ENCODE results near the gene AFF2.

- no peak for TF ChIP-seq YY1 (IDR thresholded peaks at IDR 0.05; ENCODE audit: insufficient read depth, insufficient read length)
- TF ChIP-seq SUZ12 (IDR thresholded peaks at IDR 0.05; ENCODE audit: extremely low read depth, insufficient read depth, insufficient read length): no peak
These were observed 402.2 kb downstream of the AFF2 start for GRCh38 chrX:148902581-148902980.

All from NT2/D1 (cell line).